HepG2 (cell line): ENCODE data around the gene GUCA1A. TPM values are rescaled to one million over a fixed set of nuclear protein-coding genes. Genes with fewer than 3 reads are reported as not detected.

ENCODE experiments used
- ATAC-seq: fragments of 200-7000 bp; cut with Tn5 transposase; 3 replicates; pipeline ENCODE4 v1.9.1; 2020; ENCODE audit warnings: mild to moderate bottlenecking, moderate library complexity
- BruUV-seq: library from RNA; stranded (reverse); fragments of 400-500 nt; replicated peaks from 2 replicates; lab custom pipeline; 2021; lab: Mats Ljungman, UMichigan
- CTCF ChIA-PET: fragments of 300-600 bp; formaldehyde crosslinking; extraction: SDS; loops from one replicate; lab custom pipeline; 2021; ENCODE audit warnings: low total read pairs, inconsistent platforms, low intra/inter-chr PET ratio; lab: Yijun Ruan, JAX
- POLR2A ChIA-PET: fragments of 350-600 bp; sonication (Branson Sonifier 250); formaldehyde crosslinking; loops from one replicate; lab custom pipeline; 2020; ENCODE audit warnings: antibody characterized with exemption, inconsistent platforms; lab: Yijun Ruan, JAX
- DNase-seq: peaks from one replicate; pipeline ENCODE4 v3.0.0-alpha.2; 2015; ENCODE audit warnings: low spot score
- FAIRE-seq: peaks from 3 replicates; lab custom pipeline; 2011; peaks lifted over from hg19 to GRCh38; lab: Jason Lieb, UNC
- H2AFZ ChIP-seq: one replicate; pipeline ENCODE4 v1.6.1; 2011; ENCODE audit warnings: low read length, inconsistent platforms
- H3K27ac ChIP-seq: fragments of 300-600 bp; 3 replicates; pipeline ENCODE4 v1.8.0; 2011; ENCODE audit warnings: mixed run types, mild to moderate bottlenecking, mixed read lengths, low read length, inconsistent platforms; ENCODE audit not compliant: insufficient read depth; ENCODE audit errors: extremely low read length
- H3K27me3 ChIP-seq, 2 experiments: fragments of 200-600 bp in 1 of 2; 2 replicates in 1 of 2; 3 replicates in 1 of 2; pipeline versions ENCODE4 v1.6.0 to v1.8.0; 2011; ENCODE audit warnings: low read length in 2 of 2, mild to moderate bottlenecking in 2 of 2, moderate library complexity in 2 of 2, inconsistent platforms in 1 of 2; ENCODE audit not compliant: insufficient read depth in 2 of 2, control insufficient read depth in 1 of 2
- H3K36me3 ChIP-seq, 2 experiments: fragments of 200-600 bp in 1 of 2; replicated peaks in 1 of 2; 2 replicates in 1 of 2; 3 replicates in 1 of 2; pipeline versions ENCODE4 v1.5.1 to v1.8.0; 2011; ENCODE audit warnings: low read length in 2 of 2, inconsistent platforms in 1 of 2; ENCODE audit not compliant: insufficient read depth in 2 of 2, control insufficient read depth in 1 of 2
- H3K4me1 ChIP-seq: 2 replicates; pipeline ENCODE4 v1.5.1; 2012; ENCODE audit warnings: low read length, inconsistent platforms; ENCODE audit not compliant: insufficient read depth
- H3K4me2 ChIP-seq: 2 replicates; pipeline ENCODE4 v1.6.0; 2011; ENCODE audit warnings: low read depth, low read length, inconsistent platforms
- H3K4me3 ChIP-seq, 3 experiments: fragments of 200-600 bp in 1 of 3; sonication (generic), shearing (Covaris generic) in 1 of 3; replicated peaks in 1 of 3; 2 replicates each; pipeline ENCODE4 v1.5.1; 2011 to 2016; ENCODE audit warnings: low read length in 3 of 3, inconsistent platforms in 2 of 3, low read depth in 2 of 3, mild to moderate bottlenecking in 2 of 3, control low read depth in 1 of 3, mixed read lengths in 1 of 3; ENCODE audit not compliant: insufficient read depth in 1 of 3
- H3K79me2 ChIP-seq: one replicate; pipeline ENCODE4 v1.6.1; 2011; ENCODE audit warnings: low read length, inconsistent platforms; ENCODE audit not compliant: insufficient read depth
- H3K9ac ChIP-seq: 2 replicates; pipeline ENCODE4 v1.6.0; 2011; ENCODE audit warnings: mild to moderate bottlenecking, low read depth, low read length, inconsistent platforms; ENCODE audit not compliant: insufficient read depth
- H3K9me3 ChIP-seq: 2 replicates; pipeline ENCODE4 v1.5.1; 2012; ENCODE audit warnings: mild to moderate bottlenecking, low read length
- H4K20me1 ChIP-seq: 2 replicates; pipeline ENCODE4 v1.6.0; 2011; ENCODE audit warnings: inconsistent platforms, mild to moderate bottlenecking, low read length, moderate library complexity; ENCODE audit not compliant: insufficient read depth
- ARNT ChIP-seq: fragments of 450-650 bp; IDR thresholded peaks from 2 replicates; pipeline ENCODE4 v1.6.1; 2017
- DNMT3B ChIP-seq: conservative IDR thresholded peaks from 2 replicates; pipeline ENCODE4 v1.6.1; 2016; ENCODE audit warnings: missing biosample characterization, control low read depth
- FOSL2 ChIP-seq: sonication (generic); formaldehyde crosslinking; IDR thresholded peaks from 2 replicates; pipeline ENCODE4 v1.4.0; 2020; ENCODE audit warnings: missing genetic modification reagents
- PHF20 ChIP-seq: sonication (generic); formaldehyde crosslinking; IDR thresholded peaks from 2 replicates; pipeline ENCODE4 v1.5.0; 2020; ENCODE audit warnings: mild to moderate bottlenecking, missing genetic modification reagents
- SNRNP70 ChIP-seq: fragments of 200-400 bp; formaldehyde crosslinking; IDR thresholded peaks from 2 replicates; pipeline ENCODE4 v1.6.1; 2017; ENCODE audit warnings: mild to moderate bottlenecking, low read depth, low read length, moderate library complexity
- SOX13 ChIP-seq, 3 experiments: fragments of 450-650 bp in 1 of 3; sonication (generic) in 1 of 3; formaldehyde crosslinking in 1 of 3; IDR thresholded peaks in 2 of 3; conservative IDR thresholded peaks in 1 of 3; 2 replicates each; pipeline versions ENCODE4 v1.5.0 to v1.6.1; 2016 to 2020; ENCODE audit warnings: antibody characterized with exemption in 1 of 3, mild to moderate bottlenecking in 1 of 3, missing compliant biosample characterization in 1 of 3, missing genetic modification reagents in 1 of 3, moderate library complexity in 1 of 3
- WIZ ChIP-seq: sonication (generic); formaldehyde crosslinking; IDR thresholded peaks from 2 replicates; pipeline ENCODE4 v1.5.1; 2020; ENCODE audit warnings: mild to moderate bottlenecking, missing genetic modification reagents
- ZFP37 ChIP-seq: sonication (generic); formaldehyde crosslinking; IDR thresholded peaks from 2 replicates; pipeline ENCODE4 v1.4.0; 2020; ENCODE audit warnings: missing genetic modification reagents, borderline replicate concordance
- ZIK1 ChIP-seq: sonication (generic); formaldehyde crosslinking; IDR thresholded peaks from 2 replicates; pipeline ENCODE4 v1.5.0; 2020; ENCODE audit warnings: mild to moderate bottlenecking, low read depth, missing genetic modification reagents, borderline replicate concordance
- ZNF629 ChIP-seq: sonication (generic); formaldehyde crosslinking; conservative IDR thresholded peaks from 2 replicates; pipeline ENCODE4 v1.5.0; 2020; ENCODE audit warnings: missing genetic modification reagents
- WGBS: methylation state at CpG from one replicate; pipeline ENCODE4 v1.1.6; 2017; ENCODE audit warnings: low lambda C conversion rate; 5-methylcytosine and 5-hydroxymethylcytosine counted together
- in situ Hi-C: cut with HindIII; loops from 2 replicates; pipeline ENCODE4 v1.10.0; 2017; ENCODE audit warnings: low pct_unique_long_range_greater_than_20kb; ENCODE audit not compliant: extremely low pct_ligation_motif_present
- intact Hi-C: fragments of 100-400 bp; cut with micrococcal nuclease; formaldehyde crosslinking; loops from one replicate; pipeline ENCODE4 v1.10.0; 2022; ENCODE audit not compliant: unreplicated experiment
- polyA plus RNA-seq, 8 experiments: library from polyadenylated mRNA; depleted of rRNA in 3 of 8; stranded (reverse) in 7 of 8; unstranded in 1 of 8; fragments of >200 nt; fragmentation: Illumina TruSeq in 4 of 8; extraction: Trizol in 4 of 8; gene quantifications; 2 replicates each; pipeline versions ENCODE4 v1.2.1 to v1.2.3, GENCODE V29; 2011 to 2016; ENCODE audit warnings: low read depth in 4 of 8, missing spikeins in 1 of 8, mixed read lengths in 1 of 8; ENCODE audit not compliant: insufficient read depth in 1 of 8
- total RNA-seq, 5 experiments: library from RNA; depleted of rRNA; stranded (reverse); fragments of >200 nt; fragmentation: Illumina TruSeq; extraction: Trizol; gene quantifications; 2 replicates each; pipeline ENCODE4 v1.2.3, GENCODE V29; 2016; ENCODE audit warnings: low read depth in 1 of 5
- TF ChIP-seq, protein P1 (sequence below): IDR thresholded peaks from 2 replicates; pipeline ENCODE4 v1.6.1; 2016; ENCODE audit warnings: mild to moderate bottlenecking, missing biosample characterization, missing genetic modification reagents
- TF ChIP-seq, protein P2 (sequence below): sonication (generic); formaldehyde crosslinking; IDR thresholded peaks from 2 replicates; pipeline ENCODE4 v1.8.0; 2022; ENCODE audit warnings: mild to moderate bottlenecking, missing genetic modification reagents, moderate library complexity

GUCA1A gene
- total and polyA plus RNA-seq, 2 of the 13 experiments (the other 11 are each of a cell fraction or from before 2014, with no cell fraction given): not detected

DNA sequence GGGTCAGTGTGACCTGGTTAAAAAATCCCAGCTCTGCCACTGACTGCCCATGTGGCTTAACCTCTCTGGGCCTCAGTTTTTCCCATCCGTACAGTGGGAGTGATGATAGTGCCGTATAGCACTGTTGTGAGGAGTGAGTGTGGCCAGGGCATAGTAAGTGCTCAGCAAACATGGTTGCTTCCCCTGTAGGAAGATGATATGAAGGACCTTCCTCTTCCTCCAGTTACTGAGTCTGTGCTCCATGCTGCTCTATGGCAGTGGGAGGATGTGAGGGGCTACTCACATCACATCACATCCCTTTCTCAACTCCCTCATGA is 43.8 kb upstream of the GUCA1A start:
- Histone ChIP-seq H3K79me2 (no peaks in the 10 kb centered on the region), H4K20me1 (no peaks in the 10 kb centered on the region), H3K4me1 (peaks cover 15% of the 10 kb centered on the region), H2AFZ (no peak overlapping the region), H3K27me3 (no peaks in the 10 kb centered on the region), H3K36me3 (0 out of 5 replicates have a peak, but pooled peaks cover 0 to 4% of the 10 kb centered on the region in 2 experiments), H3K9ac (no peak overlapping the region), H3K9me3 (no peaks in the 10 kb centered on the region), H3K4me2 (no peak overlapping the region), H3K4me3 (no peak overlapping the region), H3K27ac (no peak overlapping the region)
- DNase-seq (no peak), ATAC-seq (no peak), FAIRE-seq (no peak)
- CTCF ChIA-PET: no interaction called here
- POLR2A ChIA-PET: no interaction called here
- BruUV-seq: no TSS peak
- in situ Hi-C loops: no loop called here
- intact Hi-C loops: no loop called here
- TF ChIP-seq ZNF629 (CRISPR knock-in tag) (peak; percentile 70; the same call in 1 of the 2 replicates), WIZ (CRISPR knock-in tag) (no peak)
- WGBS: 96% methylated on average over 2 of the region's 2 CpGs

DNA sequence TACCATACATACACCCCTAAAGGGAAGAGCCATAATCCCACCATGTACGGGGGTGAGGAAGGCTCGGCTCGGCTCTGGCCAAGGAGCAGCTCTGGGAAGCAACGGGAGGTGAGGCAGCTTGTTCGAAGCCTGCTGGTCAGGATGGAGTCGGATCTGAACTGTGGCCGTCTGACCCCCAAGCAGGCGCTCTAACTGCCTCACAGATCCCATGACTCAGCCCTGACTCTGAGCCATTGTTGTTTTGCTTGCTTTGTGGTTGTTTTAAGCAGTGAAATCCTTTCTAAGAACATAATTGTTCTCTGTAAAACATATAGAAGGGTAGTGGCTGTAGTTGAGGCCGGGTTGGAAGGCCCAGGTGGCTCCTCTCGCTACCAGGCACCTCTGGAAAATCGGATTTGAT is 41.6 kb upstream of the GUCA1A start:
- no TSS peak for BruUV-seq
- Histone ChIP-seq H3K4me3 (no peak overlapping the region), H4K20me1 (no peaks in the 10 kb centered on the region), H3K9me3 (no peaks in the 10 kb centered on the region), H3K9ac (no peak overlapping the region), H3K27me3 (no peaks in the 10 kb centered on the region), H3K4me2 (no peak overlapping the region), H2AFZ (no peak overlapping the region), H3K36me3 (0 out of 5 replicates have a peak, but pooled peaks cover 0 to 4% of the 10 kb centered on the region in 2 experiments), H3K27ac (no peak overlapping the region), H3K79me2 (no peaks in the 10 kb centered on the region), H3K4me1 (peaks cover 24% of the 10 kb centered on the region)
- WGBS: 68% methylated on average over 11 of the region's 11 CpGs
- CTCF ChIA-PET: no interaction called here
- POLR2A ChIA-PET: no interaction called here
- TF ChIP-seq ARNT (no peak), PHF20 (CRISPR knock-in tag) (no peak), SOX13 (IDR thresholded peaks at IDR 0.05) (no peak), SOX13 (CRISPR knock-in tag; conservative IDR thresholded peaks at IDR 0.05 in 1 of 2, IDR thresholded peaks at IDR 0.05 in 1 of 2) (peak in 1 of 2 experiments; percentile 27; a peak in 1 of 4 replicates), SNRNP70 (no peak), FOSL2 (0 out of 2 replicates have a peak, but pooled peaks have one; percentile 32), ZIK1 (no peak), ZFP37 (no peak), DNMT3B (CRISPR knock-in tag) (no peak)
- TF ChIP-seq, protein P1, sequence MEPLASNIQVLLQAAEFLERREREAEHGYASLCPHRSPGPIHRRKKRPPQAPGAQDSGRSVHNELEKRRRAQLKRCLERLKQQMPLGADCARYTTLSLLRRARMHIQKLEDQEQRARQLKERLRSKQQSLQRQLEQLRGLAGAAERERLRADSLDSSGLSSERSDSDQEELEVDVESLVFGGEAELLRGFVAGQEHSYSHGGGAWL (CRISPR knock-in tag): no peak
- TF ChIP-seq, protein P2, sequence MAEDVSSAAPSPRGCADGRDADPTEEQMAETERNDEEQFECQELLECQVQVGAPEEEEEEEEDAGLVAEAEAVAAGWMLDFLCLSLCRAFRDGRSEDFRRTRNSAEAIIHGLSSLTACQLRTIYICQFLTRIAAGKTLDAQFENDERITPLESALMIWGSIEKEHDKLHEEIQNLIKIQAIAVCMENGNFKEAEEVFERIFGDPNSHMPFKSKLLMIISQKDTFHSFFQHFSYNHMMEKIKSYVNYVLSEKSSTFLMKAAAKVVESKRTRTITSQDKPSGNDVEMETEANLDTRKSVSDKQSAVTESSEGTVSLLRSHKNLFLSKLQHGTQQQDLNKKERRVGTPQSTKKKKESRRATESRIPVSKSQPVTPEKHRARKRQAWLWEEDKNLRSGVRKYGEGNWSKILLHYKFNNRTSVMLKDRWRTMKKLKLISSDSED (CRISPR knock-in tag): no peak
- in situ Hi-C loops (no loop called here), intact Hi-C loops (no loop called here)
- ATAC-seq (peak; percentile 15; the same call in 1 of the 3 replicates), DNase-seq (no peak), FAIRE-seq (no peak)
